B cell (primary cell): Measurements from ENCODE around the gene CABLES1. TPM values are rescaled to one million over a fixed set of nuclear protein-coding genes. Genes with fewer than 3 reads are reported as not detected.
"Not testable (repeated sequence)": the region's sequence is repeated elsewhere in the genome, so short reads cannot be mapped to it uniquely, and the experiment has no call there.

Experiments used
- ATAC-seq: fragments of 200-7000 bp; cut with Tn5 transposase; one replicate; pipeline ENCODE4 v1.10.0; 2021; ENCODE audit warnings: low read depth, mild to moderate bottlenecking, moderate number of reproducible peaks, moderate library complexity
- CTCF ChIA-PET: fragments of 350-600 bp; sonication (Branson Sonifier 250); formaldehyde crosslinking; loops from one replicate; lab custom pipeline; 2021; ENCODE audit warnings: antibody characterized with exemption, inconsistent platforms; lab: Charles Lee
- POLR2A ChIA-PET: fragments of 350-600 bp; sonication (Branson Sonifier 250); formaldehyde crosslinking; loops from one replicate; lab custom pipeline; 2021; ENCODE audit warnings: antibody characterized with exemption; lab: Charles Lee
- DNase-seq: peaks from one replicate; pipeline ENCODE4 v3.0.0; 2013
- H2AFZ ChIP-seq: 2 replicates; pipeline ENCODE4 v1.6.1; 2012; ENCODE audit warnings: mild to moderate bottlenecking, low read depth, low read length; ENCODE audit not compliant: insufficient read depth, poor library complexity, severe bottlenecking
- H3K27ac ChIP-seq, 2 donors: 1 replicate in 1 of 2; 2 replicates in 1 of 2; pipeline ENCODE4 v1.5.1; 2012 to 2013; ENCODE audit warnings: low read length in 2 of 2, mild to moderate bottlenecking in 2 of 2, moderate library complexity in 1 of 2
- H3K27me3 ChIP-seq, 4 experiments: fragments of 200-600 bp in 1 of 4; sonication (generic) in 1 of 4; replicated peaks in 1 of 4; 1 replicate in 2 of 4; 2 replicates in 2 of 4; pipeline versions ENCODE4 v1.6.1 to v1.7.0; 2013 to 2016; ENCODE audit warnings: low read length in 3 of 4, mild to moderate bottlenecking in 2 of 4, mixed read lengths in 1 of 4, moderate library complexity in 1 of 4; ENCODE audit not compliant: insufficient read depth in 4 of 4, control insufficient read depth in 3 of 4; ENCODE audit errors: control extremely low read depth in 1 of 4
- H3K36me3 ChIP-seq, 2 experiments: replicated peaks in 1 of 2; 1 replicate in 1 of 2; 2 replicates in 1 of 2; pipeline versions ENCODE4 v1.6.1 to v1.7.1; 2013; ENCODE audit warnings: low read length in 1 of 2; ENCODE audit not compliant: insufficient read depth in 2 of 2, control insufficient read depth in 1 of 2; ENCODE audit errors: control extremely low read depth in 1 of 2, extremely low read depth in 1 of 2
- H3K4me1 ChIP-seq, 2 donors: fragments of 200-600 bp in 1 of 2; sonication (generic) in 1 of 2; 1 replicate in 1 of 2; 2 replicates in 1 of 2; pipeline versions ENCODE4 v1.5.1 to v1.6.1; 2013 to 2017; ENCODE audit warnings: low read length in 2 of 2; ENCODE audit not compliant: control insufficient read depth in 2 of 2, insufficient read depth in 2 of 2
- H3K4me2 ChIP-seq: replicated peaks from 2 replicates; pipeline ENCODE3; 2012; ENCODE audit warnings: mild to moderate bottlenecking, low read depth, low read length; ENCODE audit not compliant: poor library complexity, severe bottlenecking
- H3K4me3 ChIP-seq, 5 experiments: fragments of 200-600 bp in 1 of 5; sonication (generic) in 1 of 5; 1 replicate in 3 of 5; 2 replicates in 2 of 5; pipeline versions ENCODE4 v1.5.1 to v1.7.0; 2011 to 2016; ENCODE audit warnings: low read length in 4 of 5, mild to moderate bottlenecking in 4 of 5, low read depth in 2 of 5, control low read depth in 1 of 5, moderate library complexity in 1 of 5; ENCODE audit not compliant: insufficient read depth in 1 of 5; ENCODE audit errors: control extremely low read depth in 1 of 5, extremely low read depth in 1 of 5
- H3K79me2 ChIP-seq: fragments of 200-600 bp; sonication (generic); one replicate; pipeline ENCODE4 v1.6.0; 2016; ENCODE audit warnings: low read length; ENCODE audit not compliant: control insufficient read depth, insufficient read depth
- H3K9ac ChIP-seq: fragments of 200-600 bp; sonication (generic); 2 replicates; pipeline ENCODE4 v1.6.1; 2017; ENCODE audit warnings: mild to moderate bottlenecking, low read length, moderate library complexity
- H3K9me3 ChIP-seq, 3 donors: one replicate each; pipeline versions ENCODE4 v1.6.1 to v1.7.1; 2013; ENCODE audit warnings: low read length in 2 of 3; ENCODE audit not compliant: control insufficient read depth in 2 of 3, insufficient read depth in 1 of 3; ENCODE audit errors: control extremely low read depth in 1 of 3
- H4K20me1 ChIP-seq: 2 replicates; pipeline ENCODE4 v1.6.0; 2012; ENCODE audit warnings: mild to moderate bottlenecking, low read length; ENCODE audit not compliant: insufficient read depth, control insufficient read depth, poor library complexity, severe bottlenecking
- H3K27ac Mint-ChIP-seq: one replicate; pipeline ENCODE4 v1.8.0; 2021; ENCODE audit warnings: mixed read lengths
- H3K27me3 Mint-ChIP-seq: one replicate; pipeline ENCODE4 v1.8.0; 2021; ENCODE audit warnings: mixed read lengths
- H3K4me1 Mint-ChIP-seq: one replicate; pipeline ENCODE4 v1.8.0; 2021; ENCODE audit warnings: mixed read lengths
- H3K4me3 Mint-ChIP-seq: one replicate; pipeline ENCODE4 v1.8.0; 2021; ENCODE audit warnings: mixed read lengths
- H3K9me3 Mint-ChIP-seq: one replicate; pipeline ENCODE4 v1.8.0; 2022; ENCODE audit warnings: mixed read lengths; ENCODE audit not compliant: insufficient read depth
- CTCF ChIP-seq: fragments of 200-600 bp; IDR thresholded peaks from one replicate; pipeline ENCODE4 v1.8.0; 2022; ENCODE audit warnings: antibody characterized with exemption, mild to moderate bottlenecking
- EZH2 ChIP-seq: IDR thresholded peaks from 2 replicates; pipeline ENCODE4 v1.6.1; 2012; ENCODE audit warnings: borderline replicate concordance, low read depth, mild to moderate bottlenecking, moderate library complexity, low read length; ENCODE audit not compliant: insufficient read depth, poor library complexity, severe bottlenecking
- WGBS: methylation state at CpG from one replicate; pipeline ENCODE4 v1.1.5; 2013; ENCODE audit warnings: missing lambda C conversion rate; ENCODE audit not compliant: insufficient coverage; 5-methylcytosine and 5-hydroxymethylcytosine counted together
- intact Hi-C: fragments of 100-400 bp; cut with micrococcal nuclease; formaldehyde crosslinking; loops from one replicate; pipeline ENCODE4 v1.10.0; 2022
- polyA plus RNA-seq: library from polyadenylated mRNA; depleted of rRNA; stranded (reverse); fragments of >200 nt; gene quantifications from 2 replicates; pipeline ENCODE4 v1.2.3, GENCODE V29; 2012
- total RNA-seq, 2 donors: library from RNA; stranded (reverse); fragments of 120-200 nt in 1 of 2; gene quantifications; 1 replicate in 1 of 2; 2 replicates in 1 of 2; pipeline versions ENCODE4 v1.2.3 to v1.2.4, GENCODE V29; 2013 to 2022

Gene CABLES1
- total and polyA plus RNA-seq, 2 donors (not counting 1 experiment from before 2014, with no cell fraction given) = 0.30 to 56.3 TPM

DNA sequence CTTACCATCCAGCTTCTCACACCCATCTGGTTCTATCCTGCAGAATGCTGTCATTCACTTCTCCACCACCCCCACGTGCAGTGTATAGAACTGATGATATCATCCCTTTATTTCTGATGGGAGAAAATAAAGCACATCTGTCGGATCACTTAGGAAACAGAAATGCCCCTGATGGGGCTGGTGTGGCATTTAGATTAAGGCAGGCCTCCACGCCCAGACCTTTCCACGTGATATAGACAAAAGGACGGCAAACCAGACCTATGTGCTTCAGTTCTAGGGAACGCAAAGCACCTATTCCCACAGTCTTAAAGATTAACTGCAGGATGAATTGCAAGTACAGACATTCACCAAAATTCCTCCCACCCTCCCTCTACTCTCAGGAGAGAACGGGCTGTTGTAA lies 27.6 kb upstream of the CABLES1 start:
- H3K4me1 ChIP-seq = no peaks in the 10 kb centered on the region
- TF ChIP-seq EZH2 (no peak), CTCF (no peak)
- no peak overlapping the region for H3K9ac ChIP-seq
- peaks cover 21% of the 10 kb centered on the region for H3K27me3 Mint-ChIP-seq
- no peak overlapping the region for H3K27ac ChIP-seq
- ATAC-seq = no peak
- CTCF ChIA-PET = no interaction called here
- no peak overlapping the region for H3K4me3 Mint-ChIP-seq
- no peaks in the 10 kb centered on the region for H3K79me2 ChIP-seq
- H3K27me3 ChIP-seq = peaks cover 0 to 2% (median 0%) of the 10 kb centered on the region in 4 experiments
- peaks cover 4% of the 10 kb centered on the region for H3K4me1 Mint-ChIP-seq
- no peak overlapping the region for H3K27ac Mint-ChIP-seq
- H3K4me3 ChIP-seq = no peak overlapping the region
- no peak overlapping the region for H2AFZ ChIP-seq
- POLR2A ChIA-PET = no interaction called here
- WGBS = 96% methylated on average over 5 of the region's 7 CpGs
- no peak overlapping the region for H3K4me2 ChIP-seq
- no peak for DNase-seq
- H3K9me3 ChIP-seq = no peaks in the 10 kb centered on the region
- H4K20me1 ChIP-seq = no peaks in the 10 kb centered on the region
- no peaks in the 10 kb centered on the region for H3K9me3 Mint-ChIP-seq
- intact Hi-C loops = no loop called here
- H3K36me3 ChIP-seq = no peaks in the 10 kb centered on the region

- Histone ChIP-seq H3K4me2 (no peak overlapping the region), H3K27me3 (peaks cover 0 to 2% (median 0%) of the 10 kb centered on the region in 4 experiments), H3K9ac (no peak overlapping the region), H4K20me1 (no peaks in the 10 kb centered on the region), H3K4me1 (no peaks in the 10 kb centered on the region), H3K36me3 (no peaks in the 10 kb centered on the region), H3K9me3 (no peaks in the 10 kb centered on the region), H2AFZ (no peak overlapping the region), H3K4me3 (no peak overlapping the region), H3K79me2 (no peaks in the 10 kb centered on the region), H3K27ac (no peak overlapping the region)
- Mint-ChIP-seq H3K27ac (no peak overlapping the region), H3K4me3 (no peak overlapping the region), H3K9me3 (no peaks in the 10 kb centered on the region), H3K4me1 (peaks cover 4% of the 10 kb centered on the region), H3K27me3 (peaks cover 22% of the 10 kb centered on the region)
- ChIA-PET CTCF (no interaction called here), POLR2A (no interaction called here)
- ATAC-seq (no peak), DNase-seq (no peak)
- WGBS = 100% methylated on average over 3 of the region's 5 CpGs
- TF ChIP-seq EZH2 = no peak
- no peak for TF ChIP-seq CTCF
- intact Hi-C loops = no loop called here
These were observed 26.8 kb upstream of the CABLES1 start for GRCh38 chr18:23108496-23108895.

GRCh38 chr18:23109163-23109562 lies 26.1 kb upstream of the CABLES1 start:
- H3K79me2 ChIP-seq, H3K4me3 Mint-ChIP-seq, H3K9me3 ChIP-seq, H3K36me3 ChIP-seq, DNase-seq, intact Hi-C loops, POLR2A ChIA-PET, H3K27ac Mint-ChIP-seq, H3K9me3 Mint-ChIP-seq, H3K4me1 ChIP-seq, H2AFZ ChIP-seq, H3K9ac ChIP-seq, H3K27me3 ChIP-seq, ATAC-seq, H3K4me2 ChIP-seq, H3K27ac ChIP-seq, CTCF ChIA-PET, H4K20me1 ChIP-seq, H3K4me3 ChIP-seq, H3K4me1 Mint-ChIP-seq: not testable (repeated sequence)
- WGBS = 91% methylated on average over 7 of the region's 9 CpGs
- H3K27me3 Mint-ChIP-seq = peaks cover 22% of the 10 kb centered on the region
